NCI-H2107 treated with DMSO at 0.1 percent for 48 hours (cell line): ENCODE data around the gene KIF5C.
A peak's percentile ranks its signal among the peaks of the same experiment; 100 is the strongest.

ENCODE experiments used
- DNase-seq: peaks from one replicate; lab custom pipeline; 2025; ENCODE audit not compliant: unreplicated experiment; lab: John Stamatoyannopoulos, UW

The KIF5C gene

GRCh38 chr2:148887350-148888002 lies 12.4 kb downstream of the KIF5C start:
- peak; percentile 35 for DNase-seq

- peak; percentile 43 for DNase-seq
These were observed 13.0 kb downstream of the KIF5C start for GRCh38 chr2:148888003-148888501.

GRCh38 chr2:148888986-148889385 lies 14.0 kb downstream of the KIF5C start:
- no peak for DNase-seq

GRCh38 chr2:148893906-148894305 lies 18.9 kb downstream of the KIF5C start:
- DNase-seq, result peak; percentile 52

- peak; percentile 62 for DNase-seq
These were observed 21.1 kb downstream of the KIF5C start for GRCh38 chr2:148896136-148896535.

- DNase-seq, result peak; percentile 79
These were observed 24.8 kb downstream of the KIF5C start for GRCh38 chr2:148899638-148900318.

GRCh38 chr2:148900350-148900837 lies 25.4 kb downstream of the KIF5C start:
- DNase-seq, result no peak

GRCh38 chr2:148901142-148901541 lies 26.1 kb downstream of the KIF5C start:
- DNase-seq, result peak; percentile 92

GRCh38 chr2:148902798-148903197 lies 27.8 kb downstream of the KIF5C start:
- no peak for DNase-seq

- DNase-seq, result no peak
These were observed 28.3 kb downstream of the KIF5C start for GRCh38 chr2:148903294-148903693.

GRCh38 chr2:148903979-148904378 lies 29.0 kb downstream of the KIF5C start:
- no peak for DNase-seq

GRCh38 chr2:148906124-148906523 lies 31.1 kb downstream of the KIF5C start:
- DNase-seq, result no peak

GRCh38 chr2:148907085-148907785 lies 32.2 kb downstream of the KIF5C start:
- no peak for DNase-seq

- peak; percentile 42 for DNase-seq
These were observed 34.1 kb downstream of the KIF5C start for GRCh38 chr2:148909114-148909513.

- no peak for DNase-seq
These were observed 38.0 kb downstream of the KIF5C start for GRCh38 chr2:148913061-148913460.

- DNase-seq, result no peak
These were observed 38.5 kb downstream of the KIF5C start for GRCh38 chr2:148913492-148913891.

GRCh38 chr2:148914463-148914862 lies 39.4 kb downstream of the KIF5C start:
- DNase-seq, result peak; percentile 25

- no peak for DNase-seq
These were observed 42.4 kb downstream of the KIF5C start for GRCh38 chr2:148917431-148917830.

- DNase-seq, result no peak
These were observed 43.5 kb downstream of the KIF5C start for GRCh38 chr2:148918554-148918953.

- no peak for DNase-seq
These were observed 45.5 kb downstream of the KIF5C start for GRCh38 chr2:148920559-148920958.

- no peak for DNase-seq
These were observed 47.0 kb downstream of the KIF5C start for GRCh38 chr2:148922062-148922461.
